Stimulated activated CD8-positive, alpha-beta memory T cell treated with anti-CD3 and anti-CD28 coated beads, Interleukin-15, amount 100 ng/mL, for 48 hours (primary cell): ENCODE data around the gene THPO.

Experiments
- DNase-seq, 2 donors: peaks; one replicate each; pipeline ENCODE4 v3.0.0-alpha.2; 2020; ENCODE audit warnings: low read depth in 2 of 2

THPO gene

DNA sequence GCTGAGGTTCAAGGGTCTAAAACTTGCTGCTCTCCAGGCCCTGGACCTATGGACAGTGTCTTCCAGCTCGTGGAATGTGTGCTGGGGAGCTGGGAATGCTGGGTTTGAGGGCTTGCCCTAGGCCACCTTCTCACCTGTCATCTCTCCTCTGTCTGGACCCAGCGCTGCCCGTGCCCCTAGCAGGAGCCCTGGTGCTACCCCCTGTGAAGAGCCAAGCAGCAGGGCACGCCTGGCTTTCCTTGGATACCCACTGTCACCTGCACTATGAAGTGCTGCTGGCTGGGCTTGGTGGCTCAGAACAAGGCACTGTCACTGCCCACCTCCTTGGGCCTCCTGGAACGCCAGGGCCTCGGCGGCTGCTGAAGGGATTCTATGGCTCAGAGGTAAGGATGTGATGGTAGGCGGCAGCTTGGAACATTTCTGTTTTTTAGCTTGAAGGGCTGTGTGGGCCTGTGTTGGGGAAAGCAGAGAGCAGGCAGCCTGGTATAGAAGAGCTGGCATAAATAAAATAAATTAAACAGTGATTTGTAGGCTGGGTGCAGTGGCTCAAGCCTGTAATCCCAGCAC lies 6.9 kb upstream of the THPO start:
- no peak for DNase-seq

DNA sequence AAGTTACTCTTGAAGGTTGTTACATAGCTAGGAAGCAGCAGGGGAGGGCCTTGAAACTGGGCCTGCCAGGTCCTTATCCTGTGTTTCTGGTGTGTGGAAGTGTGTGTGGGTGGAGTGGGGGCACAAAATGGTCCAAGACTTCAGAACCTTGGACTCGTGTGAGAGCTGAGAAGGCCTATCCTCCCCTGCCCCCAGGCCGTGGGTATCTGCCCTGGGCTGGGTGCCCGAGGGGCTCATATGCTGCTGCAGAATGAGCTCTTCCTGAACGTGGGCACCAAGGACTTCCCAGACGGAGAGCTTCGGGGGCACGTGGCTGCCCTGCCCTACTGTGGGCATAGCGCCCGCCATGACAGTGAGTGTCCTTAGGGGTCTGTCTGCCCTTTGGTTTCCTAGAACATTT lies 6.3 kb upstream of the THPO start:
- DNase-seq = no peak

DNA sequence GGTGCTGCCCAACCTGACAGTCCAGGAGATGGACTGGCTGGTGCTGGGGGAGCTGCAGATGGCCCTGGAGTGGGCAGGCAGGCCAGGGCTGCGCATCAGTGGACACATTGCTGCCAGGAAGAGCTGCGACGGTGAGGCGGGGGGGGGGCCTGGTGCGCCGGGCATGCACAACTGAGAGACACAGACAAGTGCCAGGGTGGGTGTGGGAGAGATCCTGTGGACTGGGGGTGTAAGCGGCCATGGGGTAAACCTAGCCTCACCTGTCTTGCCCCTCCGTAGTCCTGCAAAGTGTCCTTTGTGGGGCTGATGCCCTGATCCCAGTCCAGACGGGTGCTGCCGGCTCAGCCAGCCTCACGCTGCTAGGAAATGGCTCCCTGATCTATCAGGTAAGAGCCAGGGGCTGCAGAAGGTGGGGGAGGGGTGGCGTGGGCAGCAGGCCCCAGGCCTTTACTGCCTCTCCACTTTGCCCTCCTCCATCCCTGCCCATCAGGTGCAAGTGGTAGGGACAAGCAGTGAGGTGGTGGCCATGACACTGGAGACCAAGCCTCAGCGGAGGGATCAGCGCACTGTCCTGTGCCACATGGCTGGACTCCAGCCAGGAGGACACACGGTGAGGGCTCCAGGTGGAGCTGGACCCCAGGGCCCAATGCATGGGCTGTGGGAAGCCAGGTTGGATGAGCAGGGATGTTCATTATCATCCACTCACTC lies 5.2 kb upstream of the THPO start:
- DNase-seq = no peak

DNA sequence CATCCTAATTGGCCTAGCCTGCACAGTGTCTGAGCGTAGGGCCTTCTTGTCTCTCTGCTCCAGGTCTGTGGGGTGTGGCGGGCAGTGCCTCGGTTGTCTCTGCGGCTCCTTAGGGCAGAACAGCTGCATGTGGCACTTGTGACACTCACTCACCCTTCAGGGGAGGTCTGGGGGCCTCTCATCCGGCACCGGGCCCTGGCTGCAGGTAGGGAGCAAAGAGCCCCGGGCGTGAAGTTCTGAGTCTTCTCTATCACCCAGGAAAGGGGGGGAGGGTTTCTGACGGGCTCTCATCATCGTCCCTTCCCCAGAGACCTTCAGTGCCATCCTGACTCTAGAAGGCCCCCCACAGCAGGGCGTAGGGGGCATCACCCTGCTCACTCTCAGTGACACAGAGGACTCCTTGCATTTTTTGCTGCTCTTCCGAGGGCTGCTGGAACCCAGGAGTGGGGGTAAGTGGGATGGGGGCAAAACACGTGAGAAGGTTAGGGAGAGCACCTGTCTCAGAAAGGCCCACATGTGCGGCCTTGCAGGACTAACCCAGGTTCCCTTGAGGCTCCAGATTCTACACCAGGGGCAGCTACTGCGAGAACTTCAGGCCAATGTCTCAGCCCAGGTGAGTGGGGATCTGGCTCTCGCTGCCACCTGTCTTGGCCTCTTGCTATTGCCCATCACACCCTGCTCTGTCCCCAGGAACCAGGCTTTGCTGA lies 4.5 kb upstream of the THPO start:
- DNase-seq = no peak

- DNase-seq = no peak
Observed at GRCh38 chr3:184381261-184382224, 3.5 kb upstream of the THPO start.

GRCh38 chr3:184380627-184381260 lies 2.7 kb upstream of the THPO start:
- DNase-seq = no peak

DNA sequence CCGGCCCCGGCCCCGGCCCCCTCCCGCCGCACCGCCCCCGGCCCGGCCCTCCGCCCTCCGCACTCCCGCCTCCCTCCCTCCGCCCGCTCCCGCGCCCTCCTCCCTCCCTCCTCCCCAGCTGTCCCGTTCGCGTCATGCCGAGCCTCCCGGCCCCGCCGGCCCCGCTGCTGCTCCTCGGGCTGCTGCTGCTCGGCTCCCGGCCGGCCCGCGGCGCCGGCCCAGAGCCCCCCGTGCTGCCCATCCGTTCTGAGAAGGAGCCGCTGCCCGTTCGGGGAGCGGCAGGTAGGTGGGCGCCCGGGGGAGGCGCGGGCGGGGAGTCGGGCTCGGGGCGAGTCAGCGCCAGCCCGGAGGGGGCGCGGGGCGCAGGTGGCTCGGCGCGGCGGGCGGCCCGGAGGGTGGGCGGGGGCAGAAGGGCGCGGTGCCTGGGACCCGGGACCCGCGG lies 2.2 kb upstream of the THPO start:
- DNase-seq = no peak

DNA sequence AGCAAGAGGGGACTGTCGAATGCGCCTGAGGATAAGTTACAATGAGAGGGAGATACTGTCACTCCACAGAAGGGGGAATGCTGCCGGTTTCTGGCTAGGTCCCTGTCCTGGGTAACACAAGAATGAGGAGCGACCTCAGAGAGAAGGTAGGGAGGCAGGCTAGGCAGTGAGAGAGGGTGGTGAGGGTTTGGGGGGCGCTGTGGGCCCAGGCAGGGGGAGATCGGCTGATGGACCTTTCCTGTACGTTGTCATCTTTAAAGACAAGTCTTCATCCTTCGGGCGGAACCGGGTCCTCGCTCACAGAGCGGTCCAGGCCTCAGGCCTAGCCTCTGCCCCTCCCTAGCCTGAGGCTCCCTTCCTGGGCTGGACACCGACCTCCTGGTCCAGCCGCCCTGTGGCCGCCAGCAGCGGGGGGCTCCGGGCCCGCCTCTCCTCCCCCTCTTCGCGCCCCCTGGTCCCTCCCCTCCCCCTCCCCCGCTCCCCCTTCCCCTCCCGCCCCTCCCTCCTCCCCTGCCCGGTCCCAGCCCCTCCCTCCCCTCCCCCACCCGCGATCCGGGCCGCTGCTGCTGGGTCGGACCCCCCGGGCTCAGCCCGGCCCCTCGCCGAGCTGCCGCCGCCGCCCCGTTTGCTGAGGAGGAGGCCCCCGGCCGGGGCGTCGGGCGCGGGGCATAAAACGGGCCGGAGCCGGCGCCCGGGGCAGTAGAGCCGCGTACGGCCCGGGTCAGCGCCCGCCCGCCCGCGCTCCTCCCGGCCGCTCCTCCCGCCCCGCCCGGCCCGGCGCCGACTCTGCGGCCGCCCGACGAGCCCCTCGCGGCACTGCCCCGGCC lies 1.6 kb upstream of the THPO start, which contains the start of gene CHRD:
CHRD (plus strand) TSS at position 697 of the 827 bp plus-strand sequence. CDS start 265 bp downstream, outside the sequence.
- no peak for DNase-seq

DNA sequence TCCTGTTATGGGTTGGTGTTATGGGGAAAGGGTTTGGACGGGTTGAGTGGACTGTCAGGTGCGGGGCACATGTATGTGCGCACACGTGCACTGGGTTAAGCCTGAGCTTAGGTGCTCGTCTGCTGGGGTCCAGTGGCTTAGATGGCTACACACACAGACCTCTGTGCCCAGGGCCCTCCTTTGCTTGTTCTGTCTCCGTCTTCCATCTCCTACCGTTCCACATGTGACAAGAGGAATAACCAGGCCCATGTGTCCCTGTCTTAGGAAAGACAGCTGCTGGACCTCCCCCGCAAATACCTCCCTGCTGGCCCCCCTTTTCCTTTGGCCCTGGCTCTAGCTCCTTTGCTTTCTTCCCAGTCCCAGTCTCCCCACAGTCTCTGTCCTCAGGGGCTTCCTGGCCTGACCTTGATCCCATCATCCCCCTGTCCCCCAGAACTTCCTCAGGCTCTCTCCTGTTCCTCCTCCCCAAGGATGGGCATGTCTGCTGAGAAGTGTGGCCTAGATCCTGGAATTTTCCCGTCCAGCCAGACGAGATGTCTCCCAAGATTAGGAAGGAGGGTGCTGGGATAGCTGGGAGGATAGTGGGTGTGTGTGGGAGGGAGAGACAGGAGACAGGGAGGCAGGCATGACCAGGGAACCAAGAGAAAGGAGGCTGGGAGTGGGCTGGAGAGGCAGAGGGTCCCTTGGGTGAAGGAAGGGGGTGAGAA lies 797 bp upstream of the THPO start:
- no peak for DNase-seq

DNA sequence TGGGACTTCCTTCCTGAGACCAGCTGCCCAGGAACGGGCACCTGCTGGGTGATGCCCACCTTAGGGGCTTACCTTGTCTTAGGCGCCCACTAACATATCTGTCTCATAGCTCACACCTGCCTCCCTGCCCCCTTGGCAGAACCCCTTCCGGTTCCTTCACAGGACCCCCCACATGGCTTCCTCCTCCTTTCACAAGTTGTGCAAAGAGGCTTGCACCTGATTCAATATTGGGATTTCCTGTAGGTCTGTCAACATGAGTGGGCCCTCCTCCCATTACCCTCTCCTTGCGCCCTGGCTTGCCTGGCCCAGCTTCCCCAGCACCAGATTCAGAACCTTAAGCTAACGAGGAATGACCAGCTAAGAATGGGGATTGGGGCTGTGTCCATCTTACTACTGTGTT lies 633 bp downstream of the THPO start:
- no peak for DNase-seq

GRCh38 chr3:184375747-184376461 lies 2.1 kb downstream of the THPO start:
- no peak for DNase-seq

DNA sequence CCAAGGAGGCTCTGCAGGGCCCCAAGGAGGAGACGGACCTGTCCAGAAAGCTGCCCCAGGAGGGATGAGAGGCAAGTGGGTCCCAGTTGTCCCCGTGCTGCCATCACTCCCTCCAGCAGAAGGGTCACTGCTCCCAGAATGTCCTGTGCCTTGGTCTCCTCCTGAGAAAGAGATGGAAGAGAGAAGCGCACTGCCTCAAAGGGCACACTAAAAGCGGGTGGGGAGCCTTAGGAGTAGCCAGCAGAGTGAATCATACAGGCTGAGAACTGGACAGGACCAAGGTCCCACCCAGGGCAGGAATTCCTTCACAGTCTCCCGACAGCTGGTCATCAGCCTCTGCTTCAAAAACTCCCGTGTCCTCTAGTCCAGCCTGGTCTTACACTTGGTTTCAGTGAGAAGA lies 4.6 kb downstream of the THPO start:
- DNase-seq = no peak

DNA sequence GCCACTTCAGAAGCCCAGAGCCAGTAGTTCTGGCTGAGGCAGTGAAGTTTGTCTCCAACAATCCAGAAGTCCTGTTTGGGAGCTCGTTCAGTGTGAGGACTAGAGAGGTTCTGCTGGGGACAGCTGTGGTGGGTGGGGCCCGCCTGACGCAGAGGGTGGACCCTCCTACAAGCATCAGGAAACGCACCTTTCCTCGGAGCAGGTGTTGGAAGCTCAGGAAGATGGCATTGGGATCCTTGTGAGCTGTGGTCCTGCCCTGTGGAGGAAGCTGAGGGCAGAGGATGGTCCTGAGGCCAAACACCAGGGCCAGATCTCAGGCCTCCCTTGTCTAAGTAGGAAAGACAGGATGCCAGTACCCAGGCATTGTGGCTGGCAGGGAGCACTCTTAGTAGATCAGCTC lies 5.1 kb downstream of the THPO start:
- no peak for DNase-seq

DNA sequence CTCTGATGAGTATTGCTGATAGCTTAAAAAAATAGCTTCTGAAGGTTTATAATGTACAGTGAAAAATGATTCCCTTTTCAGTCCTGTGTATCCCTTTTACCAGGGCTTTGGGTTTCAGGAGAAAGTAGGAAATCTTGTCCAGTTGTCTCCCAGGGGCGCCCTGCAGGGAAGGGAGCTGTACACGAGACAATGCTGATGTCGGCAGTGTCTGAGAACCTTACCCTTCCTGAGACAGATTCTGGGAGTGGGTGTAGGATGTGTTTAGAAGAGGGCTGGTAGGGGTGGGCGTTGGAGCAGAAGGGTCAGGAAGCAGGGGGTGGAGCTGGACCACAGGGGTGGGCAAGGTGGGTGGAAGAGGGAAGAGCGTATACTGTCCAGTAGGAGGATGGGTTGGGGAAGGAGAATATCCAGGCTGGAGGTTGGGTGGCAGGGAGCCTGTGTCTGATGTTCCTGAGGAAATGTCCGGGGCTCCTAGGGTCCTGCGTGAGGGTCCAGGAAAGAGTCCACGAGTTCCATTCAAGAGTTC lies 5.6 kb downstream of the THPO start:
- DNase-seq = no peak

GRCh38 chr3:184371570-184372018 lies 6.4 kb downstream of the THPO start:
- peak; percentile 33 to 39 for DNase-seq

DNA sequence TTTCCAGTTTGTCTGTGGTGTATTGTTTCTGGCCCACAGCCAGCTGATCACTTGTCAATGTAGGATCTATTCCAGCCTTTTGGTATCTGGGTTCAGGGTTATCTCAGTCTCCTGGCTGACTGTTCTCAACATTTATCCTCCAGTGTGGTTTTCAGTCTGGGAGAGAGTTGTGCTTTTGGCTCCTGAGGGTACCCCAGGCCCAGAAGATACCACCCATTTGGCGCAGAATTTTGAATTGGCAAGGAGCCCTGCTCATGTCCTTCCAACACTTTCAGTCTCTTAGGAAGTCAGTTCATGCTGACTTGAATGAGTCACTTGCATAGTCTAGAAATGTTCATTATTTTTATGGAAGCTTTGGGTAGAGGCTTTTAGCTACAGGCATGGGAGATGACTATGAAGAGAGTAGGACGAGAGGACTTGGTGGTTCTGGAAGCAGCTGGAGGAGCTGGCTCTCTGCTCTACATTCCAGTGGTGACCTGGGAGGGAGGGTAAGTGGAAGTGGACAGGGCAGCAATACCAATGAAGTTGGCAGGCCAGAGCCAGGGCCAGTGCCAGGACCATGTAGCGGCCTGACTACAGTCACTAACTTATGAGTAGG lies 9.3 kb downstream of the THPO start:
- DNase-seq = no peak

- DNase-seq = no peak
Observed at GRCh38 chr3:184368116-184368515, 9.9 kb downstream of the THPO start.

DNA sequence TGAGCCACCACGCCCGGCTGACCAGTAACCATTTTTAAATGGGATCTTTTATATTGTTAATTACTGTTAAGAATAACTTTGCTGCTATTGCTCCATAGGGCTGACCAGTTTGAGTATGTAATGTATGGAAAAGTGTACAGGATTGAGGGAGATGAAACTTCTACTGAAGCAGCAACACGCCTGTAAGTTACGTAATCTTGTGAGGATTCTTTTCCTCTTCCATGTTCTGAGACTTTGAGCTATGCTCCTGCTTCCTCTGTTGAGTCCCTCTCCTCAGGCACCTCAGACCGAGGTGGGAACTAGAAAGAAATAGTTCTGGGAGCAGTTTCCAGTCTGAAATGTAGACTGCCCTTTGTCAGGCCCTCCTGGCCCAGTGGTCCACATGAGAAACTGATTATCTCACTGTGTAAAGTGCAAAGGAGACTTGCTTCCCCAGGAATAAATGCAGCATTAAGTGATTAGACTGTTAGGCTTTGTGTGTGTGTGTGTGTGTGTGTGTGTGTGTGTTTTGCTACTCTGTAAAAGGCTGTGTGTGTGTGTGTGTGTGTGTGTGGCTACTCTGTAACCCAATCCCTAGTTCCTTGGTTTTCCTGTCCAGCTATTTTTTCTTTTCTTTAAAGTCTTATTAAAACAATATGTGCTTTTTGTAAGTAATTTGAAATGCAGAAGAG lies 11.3 kb downstream of the THPO start:
- DNase-seq = no peak
